Epithelial cell of proximal tubule (primary cell): ENCODE data around the gene HLA-DMA. TPM values are rescaled to one million over a fixed set of nuclear protein-coding genes. Genes with fewer than 3 reads are reported as not detected.

Source experiments
- DNase-seq: peaks from one replicate; pipeline ENCODE4 v3.0.0-alpha.2; 2011; ENCODE audit warnings: low read depth
- H3K4me3 ChIP-seq: 2 replicates; pipeline ENCODE4 v1.5.1; 2011; ENCODE audit warnings: low read depth, mild to moderate bottlenecking, low read length
- CTCF ChIP-seq: conservative IDR thresholded peaks from 2 replicates; pipeline ENCODE4 v1.5.1; 2012; ENCODE audit warnings: low read depth, mild to moderate bottlenecking, low read length
- total RNA-seq: library from RNA; depleted of rRNA; stranded (reverse); fragments of >200 nt; gene quantifications from 2 replicates; pipeline ENCODE4 v1.2.3, GENCODE V29; 2015

HLA-DMA gene
- total RNA-seq, result 0.65 and 2.0 TPM in 2 replicates

DNA sequence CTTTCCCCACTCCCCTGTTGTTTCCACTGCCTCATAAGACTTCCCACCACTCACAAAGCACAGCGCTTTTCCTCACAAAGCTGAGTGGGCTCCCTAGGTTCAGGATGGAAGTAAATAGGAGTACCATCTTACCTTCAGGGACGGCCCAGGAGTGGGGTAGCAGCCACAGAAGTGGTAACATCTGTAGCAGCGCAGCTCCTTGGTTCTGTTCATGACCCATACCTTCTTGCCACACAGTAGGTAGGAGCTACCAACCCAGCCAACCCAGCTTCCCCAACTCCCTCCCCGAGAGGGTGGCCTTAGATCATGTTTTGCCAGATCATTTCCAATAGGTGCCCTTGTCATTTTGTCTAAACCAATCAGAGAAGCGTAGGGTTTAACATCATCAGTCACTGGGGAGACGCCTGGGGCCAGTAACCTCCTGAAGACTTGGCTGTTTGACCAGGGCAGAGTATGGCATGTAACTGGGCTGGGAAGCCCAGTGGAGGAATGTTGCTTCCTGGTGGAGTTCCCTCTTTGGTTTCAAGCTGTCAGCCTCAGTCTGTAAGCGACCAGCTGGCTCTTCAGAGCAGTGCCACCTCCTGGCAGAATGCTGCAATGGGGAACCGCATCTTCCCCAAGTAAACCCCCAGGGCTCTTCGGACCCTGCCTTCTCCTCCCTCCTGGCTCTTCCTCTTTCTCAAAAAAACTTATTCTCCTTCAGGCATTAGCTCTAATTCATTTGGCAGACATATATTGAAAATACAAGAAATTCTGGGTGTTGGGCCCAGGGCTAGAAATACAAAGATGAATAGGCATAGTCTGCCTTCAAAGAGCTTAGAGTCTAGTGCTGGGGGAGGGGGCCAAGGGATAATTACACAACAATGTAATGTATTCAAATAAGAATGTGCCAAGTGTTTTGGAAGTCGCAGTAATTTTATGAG lies at the start of gene HLA-DMA:
HLA-DMA (minus strand) TSS at position 281 of the 923 bp plus-strand sequence; CDS start at position 220, 61 bp downstream.
- peak within 1 kb of the TSS; percentile 21 for H3K4me3 ChIP-seq
- peak; percentile 94 for TF ChIP-seq CTCF
- peak; percentile 95 for DNase-seq

DNA sequence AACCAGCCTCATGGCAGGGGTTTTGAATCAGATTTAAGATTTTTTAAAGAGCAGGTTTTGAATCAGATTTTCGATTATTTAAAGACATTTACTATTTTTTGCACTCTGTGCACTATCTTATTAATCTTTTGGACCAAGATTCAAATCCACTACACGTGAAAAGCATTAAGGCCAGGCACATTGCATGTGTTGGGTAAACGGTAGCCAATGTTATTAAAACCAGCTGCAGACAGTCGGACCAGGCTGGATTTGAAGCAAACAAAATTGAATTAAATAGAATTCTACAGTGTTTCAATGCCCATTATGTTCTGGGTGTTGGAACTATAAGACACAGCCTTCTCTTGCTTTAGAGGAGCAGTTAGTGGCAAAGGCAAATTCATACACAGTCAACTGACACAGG lies 48.8 kb upstream of the HLA-DMA start:
- no peak for DNase-seq
- no peak overlapping the region for H3K4me3 ChIP-seq
- no peak for TF ChIP-seq CTCF

- H3K4me3 ChIP-seq, result no peak overlapping the region
- TF ChIP-seq CTCF, result peak; percentile 47
- no peak for DNase-seq
Measured at GRCh38 chr6:33000055-33000454, 47.2 kb upstream of the HLA-DMA start.

GRCh38 chr6:32995448-32995847 lies 42.6 kb upstream of the HLA-DMA start:
- H3K4me3 ChIP-seq, result no peak overlapping the region
- no peak for TF ChIP-seq CTCF
- DNase-seq, result no peak

GRCh38 chr6:32993363-32993973 lies 40.6 kb upstream of the HLA-DMA start:
- no peak for TF ChIP-seq CTCF
- DNase-seq, result no peak
- no peak overlapping the region for H3K4me3 ChIP-seq

- no peak overlapping the region for H3K4me3 ChIP-seq
- DNase-seq, result no peak
- TF ChIP-seq CTCF, result no peak
Measured at GRCh38 chr6:32991972-32992371, 39.1 kb upstream of the HLA-DMA start.
